ENCODE data around the gene OR10A3.

- TF ChIP-seq MAX (CRISPR knock-in tag; IDR thresholded peaks at IDR 0.05) (no peak), CTCF (IDR thresholded peaks at IDR 0.05) (no peak), CREM (CRISPR knock-in tag; IDR thresholded peaks at IDR 0.05) (no peak), NFYB (CRISPR knock-in tag; conservative IDR thresholded peaks at IDR 0.05; ENCODE audit: low read depth) (no peak), SP1 (CRISPR knock-in tag; conservative IDR thresholded peaks at IDR 0.05) (no peak), GTF2I (CRISPR knock-in tag; conservative IDR thresholded peaks at IDR 0.05) (no peak)
Observed at GRCh38 chr11:7896009-7896785, 45.3 kb downstream of the OR10A3 start.

Data from WTC11 (cell line).